ENCODE data around the gene AK6. TPM values are rescaled to one million over a fixed set of nuclear protein-coding genes. Genes with fewer than 3 reads are reported as not detected.

Gene AK6
- total RNA-seq, 1 donor from 2014 or later = 27.1 TPM

- no peak for DNase-seq (ENCODE audit: low spot score)
- no peak for TF ChIP-seq CTCF (IDR thresholded peaks at IDR 0.05; ENCODE audit: unreplicated experiment)
- H3K27me3 Mint-ChIP-seq (ENCODE audit: unreplicated experiment) = peaks cover 5% of the 10 kb centered on the region
These were observed 61.2 kb downstream of the AK6 start for GRCh38 chr5:69308046-69308553.

GRCh38 chr5:69305512-69305911 is 63.8 kb downstream of the AK6 start:
- Mint-ChIP-seq H3K27me3 (ENCODE audit: unreplicated experiment) (no peaks in the 10 kb centered on the region), H3K4me1 (ENCODE audit: unreplicated experiment) (no peaks in the 10 kb centered on the region), H3K4me3 (ENCODE audit: unreplicated experiment) (no peak overlapping the region), H3K27ac (ENCODE audit: unreplicated experiment) (no peak overlapping the region), H3K36me3 (ENCODE audit: low read depth, unreplicated experiment) (peaks cover 20% of the 10 kb centered on the region), H3K9me3 (ENCODE audit: unreplicated experiment) (peaks cover 4% of the 10 kb centered on the region)
- DNase-seq (ENCODE audit: low spot score) = no peak
- no peak for TF ChIP-seq CTCF (IDR thresholded peaks at IDR 0.05; ENCODE audit: unreplicated experiment)

More at GRCh38 chr5:69308046-69308553, 61.2 kb downstream of the AK6 start:
- peaks cover 4% of the 10 kb centered on the region for H3K9me3 Mint-ChIP-seq (ENCODE audit: unreplicated experiment)
- peaks cover 31% of the 10 kb centered on the region for H3K36me3 Mint-ChIP-seq (ENCODE audit: low read depth, unreplicated experiment)
- no peaks in the 10 kb centered on the region for H3K4me1 Mint-ChIP-seq (ENCODE audit: unreplicated experiment)
- peak overlapping the region; percentile 13 for H3K4me3 Mint-ChIP-seq (ENCODE audit: unreplicated experiment)
- no peak overlapping the region for H3K27ac Mint-ChIP-seq (ENCODE audit: unreplicated experiment)

Other genes with a start within 250 kb of the AK6 start
- gene CCNB1, start 202.4 kb downstream of the AK6 start, total RNA-seq (ENCODE audit: unreplicated experiment) = 42.7 TPM
- 13.1 TPM for gene CENPH, start 179.9 kb downstream of the AK6 start, total RNA-seq (ENCODE audit: unreplicated experiment)
- gene CDK7, start 134.6 kb downstream of the AK6 start, total RNA-seq (ENCODE audit: unreplicated experiment) = 21.4 TPM
- 4.8 TPM for gene CCDC125, start 36.7 kb downstream of the AK6 start, total RNA-seq (ENCODE audit: unreplicated experiment)
- gene TAF9, start within 50 bp of the AK6 start, total RNA-seq (ENCODE audit: unreplicated experiment) = 59.4 TPM
- 23.3 TPM for gene RAD17, start 298 bp upstream of the AK6 start, total RNA-seq (ENCODE audit: unreplicated experiment)
- gene MARVELD2, start 45.6 kb upstream of the AK6 start, total RNA-seq (ENCODE audit: unreplicated experiment) = 6.5 TPM
- 26.4 TPM for gene OCLN, start 123.3 kb upstream of the AK6 start, total RNA-seq (ENCODE audit: unreplicated experiment)
- 16.7 TPM for gene GTF2H2C, start 190.7 kb upstream of the AK6 start, total RNA-seq (ENCODE audit: unreplicated experiment)